HK-2 (cell line): ENCODE data around the gene SMAD5.

ENCODE experiments used
- DNase-seq: peaks from one replicate; pipeline ENCODE4 v3.0.0-alpha.2; 2018; ENCODE audit not compliant: unreplicated experiment

Gene SMAD5

GRCh38 chr5:136132557-136133221 lies at the start of gene SMAD5:
SMAD5 (plus strand) TSS chr5:136132845; CDS start chr5:136153761, 20,916 bp downstream.
- peak; percentile 88 for DNase-seq

GRCh38 chr5:136084698-136085097 lies 47.9 kb upstream of the SMAD5 start:
- DNase-seq: no peak

DNA sequence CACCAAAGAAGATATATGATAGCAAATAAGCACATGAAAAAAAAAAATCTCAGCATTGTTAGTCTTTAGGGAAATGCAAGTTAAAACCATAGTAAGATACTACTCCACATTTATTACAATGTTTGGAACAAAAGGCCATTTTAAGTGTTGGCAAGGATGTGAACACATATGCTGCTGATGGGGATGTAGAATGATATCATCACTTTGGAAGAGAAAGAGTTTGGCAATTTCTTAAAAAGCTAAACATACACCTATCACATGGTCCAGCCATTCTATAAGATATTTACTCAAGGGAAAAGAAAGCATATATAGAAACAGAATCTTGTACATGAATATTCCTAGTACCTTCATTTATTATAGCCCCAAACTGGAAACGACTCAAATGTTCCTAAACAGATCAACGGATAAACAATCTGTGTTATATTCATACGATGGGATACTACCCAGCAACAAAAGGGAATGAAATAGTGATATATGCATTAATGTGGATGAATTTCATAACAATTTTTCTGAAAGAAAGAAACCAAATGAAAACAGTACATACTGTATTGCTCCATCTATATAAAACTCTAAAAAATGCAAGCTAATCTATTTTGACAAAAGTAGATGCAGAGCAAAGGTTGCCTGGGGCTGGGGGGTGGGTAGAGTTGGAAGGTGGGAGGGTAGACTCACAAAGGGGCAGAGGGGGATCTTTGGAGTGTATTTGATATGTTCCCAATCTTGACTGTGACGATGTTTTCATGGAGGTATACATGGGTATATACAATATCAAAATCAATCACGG lies 45.7 kb upstream of the SMAD5 start:
- no peak for DNase-seq

GRCh38 chr5:136087961-136088871 lies 44.4 kb upstream of the SMAD5 start:
- no peak for DNase-seq

- no peak for DNase-seq
These were observed 42.9 kb upstream of the SMAD5 start for GRCh38 chr5:136089791-136090190.

DNA sequence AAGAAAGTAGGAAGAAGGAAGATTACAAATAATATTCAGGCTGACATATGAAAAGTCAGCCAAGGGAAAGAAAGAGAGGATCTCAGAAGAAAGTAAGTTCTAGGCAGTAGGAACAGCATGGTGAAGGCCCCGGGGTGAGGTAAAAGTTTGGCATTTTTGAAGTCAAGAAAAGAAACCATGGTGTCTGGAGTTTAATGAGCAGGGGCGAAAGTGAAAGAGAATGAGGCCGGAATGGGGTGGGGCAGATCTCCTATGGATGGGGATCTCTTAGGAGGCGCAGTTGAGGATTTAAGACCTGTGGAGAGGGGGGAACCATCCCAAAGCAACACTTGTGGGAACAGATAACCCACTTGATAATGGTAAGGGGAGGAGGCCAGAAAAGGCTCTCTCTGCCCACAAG lies 42.3 kb upstream of the SMAD5 start:
- no peak for DNase-seq

GRCh38 chr5:136094189-136094912 lies 38.3 kb upstream of the SMAD5 start:
- no peak for DNase-seq

DNA sequence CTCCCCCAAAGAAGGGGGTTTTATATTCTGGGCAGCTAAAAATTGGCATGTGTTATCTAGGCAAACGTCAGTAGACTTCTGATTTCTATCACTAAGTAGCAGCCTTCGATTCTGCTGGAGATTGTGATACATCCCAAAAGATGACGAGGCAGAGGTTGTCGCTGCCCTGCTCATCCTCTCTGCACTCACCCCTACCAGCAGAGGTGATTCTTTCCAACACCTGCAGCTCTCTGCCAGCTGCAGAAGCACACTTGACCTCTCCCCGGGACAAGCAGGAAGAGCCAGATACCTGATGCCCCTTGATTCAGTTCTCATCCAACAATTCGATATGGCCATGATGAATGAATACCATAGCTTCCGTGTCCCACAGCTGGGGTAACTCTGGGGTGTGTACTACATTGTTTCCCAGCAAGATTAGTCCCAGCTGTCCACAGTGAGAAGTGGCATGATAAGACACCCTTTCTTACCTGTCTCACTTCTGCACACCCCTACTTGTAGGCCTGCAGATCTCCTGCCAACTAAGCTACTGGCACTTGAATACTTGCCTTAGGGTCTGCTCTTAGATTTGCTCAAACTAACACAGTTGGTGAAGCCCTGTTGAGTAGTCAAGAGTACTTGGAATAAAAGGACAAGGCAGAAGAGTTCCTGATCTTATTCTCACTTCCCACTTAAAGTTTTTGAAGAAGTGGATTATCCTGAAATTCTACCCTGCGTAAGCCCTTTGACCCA lies 37.6 kb upstream of the SMAD5 start:
- no peak for DNase-seq

DNA sequence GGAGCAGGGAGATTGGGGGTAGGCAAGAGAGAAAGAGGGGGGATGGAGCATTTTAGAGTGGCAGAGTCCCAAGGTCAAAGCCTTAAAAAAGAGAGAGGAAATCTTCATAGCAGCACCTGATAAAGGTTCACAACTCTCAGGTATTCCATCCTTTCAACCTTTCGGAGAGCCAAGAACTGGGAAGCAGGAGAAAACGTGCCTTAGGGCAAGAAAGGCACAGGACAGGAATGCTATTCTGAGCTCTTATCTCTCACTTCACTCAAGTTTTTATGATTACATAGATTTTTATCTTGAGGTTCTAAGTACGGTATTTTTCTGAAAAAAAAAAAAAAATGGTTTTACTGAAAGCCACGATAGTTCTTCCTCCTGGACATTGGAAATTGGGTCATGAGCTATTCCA lies 34.5 kb upstream of the SMAD5 start:
- no peak for DNase-seq

DNA sequence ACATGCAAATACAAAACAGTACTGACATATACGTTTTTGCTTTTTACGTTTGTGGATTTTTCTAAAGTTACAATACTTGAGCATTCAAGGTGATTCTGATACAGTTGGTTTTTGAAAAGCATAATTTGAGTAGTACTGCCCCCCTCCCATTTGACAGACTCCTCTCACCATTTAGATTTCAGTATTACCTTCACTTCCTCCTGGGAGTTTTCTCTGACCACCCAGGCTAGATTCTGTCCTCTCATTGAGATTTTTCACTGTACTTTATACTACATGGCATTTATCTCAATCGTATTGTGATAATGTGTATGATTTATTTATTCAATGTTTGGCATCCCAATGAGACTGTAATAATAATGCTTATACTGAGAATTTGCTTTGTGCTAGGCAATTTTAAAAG lies 32.8 kb upstream of the SMAD5 start:
- no peak for DNase-seq

- no peak for DNase-seq
These were observed 30.8 kb upstream of the SMAD5 start for GRCh38 chr5:136101884-136102283.

- no peak for DNase-seq
These were observed 29.5 kb upstream of the SMAD5 start for GRCh38 chr5:136103118-136103517.

DNA sequence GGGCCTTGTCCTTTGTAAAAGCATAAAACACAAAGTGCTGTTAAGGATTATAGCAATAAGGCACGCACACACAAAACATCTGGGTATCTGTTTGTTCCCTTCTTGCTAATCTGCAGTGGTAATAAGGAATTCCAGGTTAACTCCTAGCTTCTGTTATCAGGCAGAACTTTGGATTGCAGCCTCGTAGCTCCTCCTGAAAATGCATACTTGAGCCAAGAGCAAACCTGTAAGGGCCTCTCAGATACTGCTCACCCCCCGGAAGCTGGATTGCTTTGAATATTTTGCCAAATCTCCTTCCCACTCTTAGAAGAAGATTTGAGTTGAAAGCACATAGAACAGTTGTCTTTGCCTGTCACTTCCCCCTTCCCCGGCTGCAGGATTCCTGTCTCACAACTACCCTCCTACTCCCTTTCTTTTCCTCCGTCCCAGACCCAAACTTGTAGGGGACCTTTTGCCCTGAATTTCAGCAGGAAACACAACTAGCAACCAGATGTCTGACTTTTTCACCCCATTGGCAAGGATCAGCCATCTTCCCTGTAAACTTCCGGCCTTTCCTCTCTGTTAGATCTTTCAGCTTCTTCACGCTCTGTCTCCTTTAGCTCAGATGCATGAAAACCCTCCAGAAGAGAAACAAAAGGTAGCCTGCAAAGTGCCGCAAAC lies 28.2 kb upstream of the SMAD5 start:
- DNase-seq: no peak

DNA sequence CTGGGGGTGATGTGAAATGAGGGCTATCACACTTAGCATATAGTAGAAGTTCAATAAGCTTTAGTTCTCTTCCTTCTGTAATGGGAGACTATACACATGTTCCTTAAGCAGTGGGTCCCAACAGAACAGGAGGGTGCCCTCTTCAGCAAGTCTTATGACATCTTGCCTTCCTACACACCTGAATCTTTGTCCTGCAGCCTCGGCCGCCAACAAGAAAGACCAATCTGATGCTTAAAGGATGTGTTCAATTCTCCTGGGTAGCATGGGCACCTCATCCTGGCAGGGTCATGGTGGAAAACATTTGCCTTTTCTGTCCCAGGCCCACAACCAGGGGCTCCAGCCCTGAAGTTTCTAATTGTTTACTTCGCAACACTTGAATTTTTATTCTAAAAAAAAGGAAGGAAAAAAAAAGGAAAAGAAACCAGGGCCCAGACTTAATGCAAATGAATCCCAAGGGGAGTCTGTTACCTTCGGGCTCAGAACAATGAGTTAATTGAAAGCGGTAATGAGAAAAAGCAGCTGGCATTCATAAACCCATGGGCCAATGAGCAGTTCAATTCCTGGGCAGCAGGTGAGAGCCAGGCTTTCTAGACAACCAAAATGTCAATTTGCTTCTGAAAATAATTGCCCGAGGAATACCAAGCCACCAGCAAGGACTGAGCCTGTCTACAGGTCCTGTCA lies 26.2 kb upstream of the SMAD5 start:
- no peak for DNase-seq

- DNase-seq: no peak
These were observed 24.4 kb upstream of the SMAD5 start for GRCh38 chr5:136108180-136108611.

DNA sequence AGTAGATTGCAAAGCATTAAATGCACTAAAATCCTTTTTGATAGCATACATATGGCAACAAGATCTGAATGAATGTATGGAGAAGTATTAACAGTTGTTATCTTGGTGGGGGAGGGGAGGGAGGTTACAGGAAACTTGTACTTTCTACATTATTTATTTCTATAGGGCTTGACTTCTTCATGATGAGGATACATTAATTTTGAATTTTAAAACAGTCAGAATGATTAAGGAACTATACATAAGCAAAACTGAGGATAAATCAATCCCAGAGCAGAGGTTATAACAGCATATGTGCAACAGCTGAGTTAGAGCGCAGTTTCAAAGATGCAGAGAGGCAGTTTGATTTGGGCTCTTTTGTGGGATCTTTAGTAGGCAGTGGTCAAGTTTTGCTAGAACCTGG lies 23.9 kb upstream of the SMAD5 start:
- no peak for DNase-seq

- DNase-seq: no peak
These were observed 23.1 kb upstream of the SMAD5 start for GRCh38 chr5:136109453-136110135.

DNA sequence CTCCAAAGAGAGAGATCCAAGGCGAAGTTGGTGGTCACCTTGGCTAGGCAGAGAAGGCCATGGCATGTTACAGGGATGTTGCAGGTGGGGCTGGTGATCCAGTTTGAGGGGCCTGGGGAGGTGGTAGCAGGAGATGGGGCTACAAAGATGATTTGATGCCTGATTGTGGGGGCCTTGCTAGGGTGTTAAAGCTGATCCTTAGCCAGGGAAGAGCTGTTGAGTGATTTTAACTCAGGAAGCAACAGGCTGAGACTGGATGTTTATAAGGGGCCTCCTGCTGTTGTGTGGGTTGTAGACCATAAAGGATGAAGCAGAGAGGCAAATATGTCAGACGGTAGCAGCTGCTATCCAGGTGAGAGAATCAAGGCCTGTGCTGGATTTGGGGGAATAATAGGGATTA lies 19.0 kb upstream of the SMAD5 start:
- no peak for DNase-seq

DNA sequence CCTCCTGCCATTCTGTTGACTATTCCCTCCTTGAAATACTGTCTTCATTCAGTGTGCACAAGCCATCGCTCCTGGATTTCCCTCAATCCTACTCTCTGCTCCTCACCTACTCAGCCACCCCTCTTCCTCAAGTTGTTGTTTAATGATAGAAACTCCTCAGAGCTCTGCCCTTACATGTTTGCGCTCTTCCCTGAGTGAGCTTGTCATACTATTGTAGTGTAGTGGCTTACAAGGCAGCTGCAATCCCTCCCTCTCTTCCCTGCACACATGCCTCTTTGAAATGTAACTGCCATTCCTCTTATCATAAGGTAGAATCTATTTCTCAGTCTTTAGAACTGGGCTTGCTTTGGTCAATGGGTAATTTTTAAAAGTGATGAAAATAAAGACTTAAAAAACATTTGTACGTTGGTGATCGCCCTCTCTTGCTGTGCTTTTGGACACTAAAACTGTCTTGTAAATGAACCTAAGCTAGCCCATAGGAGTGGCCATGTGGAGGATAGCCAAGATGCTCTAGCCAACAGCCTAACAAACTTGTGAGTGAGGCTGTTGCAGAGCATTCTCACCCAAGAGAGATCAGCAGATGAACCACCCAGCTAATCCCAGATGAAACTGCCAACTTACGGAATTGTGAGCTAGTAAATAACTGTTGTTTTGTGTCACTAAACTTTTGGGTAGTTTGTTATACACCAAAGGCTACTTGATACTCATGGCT lies 18.1 kb upstream of the SMAD5 start:
- no peak for DNase-seq
